Upper lobe of left lung (tissue), 4 donors: ENCODE measurements around the gene GXYLT1.

Source experiments
- EP300 ChIP-seq, 4 donors: sonication (generic); formaldehyde crosslinking; IDR thresholded peaks; one replicate each; pipeline ENCODE4 v1.5.1; 2017; ENCODE audit warnings: antibody characterized with exemption in 4 of 4, control low read depth in 2 of 4
- POLR2A ChIP-seq, 4 donors: fragments of 450-650 bp; IDR thresholded peaks; one replicate each; pipeline ENCODE4 v1.5.1; 2016 to 2017; ENCODE audit warnings: antibody characterized with exemption in 4 of 4, mild to moderate bottlenecking in 2 of 4
- TF ChIP-seq, protein P1 (sequence below), 6 experiments: fragments of 450-650 bp in 4 of 6; fragments of 200-600 bp in 2 of 6; sonication (generic) in 2 of 6; IDR thresholded peaks; one replicate each; pipeline ENCODE4 v1.5.1; 2016 to 2019; ENCODE audit warnings: antibody characterized with exemption in 6 of 6

DNA sequence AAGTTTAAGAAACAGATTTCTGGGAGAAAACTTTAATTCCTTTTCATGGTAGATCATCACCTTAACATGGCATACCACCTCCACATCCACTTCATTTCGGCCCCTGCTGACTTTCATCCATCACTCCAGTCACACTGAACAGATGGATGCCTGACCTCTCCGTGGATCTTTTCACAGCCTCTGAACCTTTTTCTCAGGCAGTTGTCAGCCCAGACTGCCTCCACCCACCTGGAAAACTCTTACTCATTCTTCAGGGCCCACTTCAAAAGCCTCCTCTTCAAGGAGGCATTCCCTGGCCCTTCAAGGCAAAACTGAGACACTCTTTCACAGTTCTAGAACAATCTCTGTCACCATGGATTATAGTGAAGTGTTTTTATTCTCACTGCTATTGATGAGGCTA is 52.9 kb downstream of the GXYLT1 start:
- TF ChIP-seq, protein P1, sequence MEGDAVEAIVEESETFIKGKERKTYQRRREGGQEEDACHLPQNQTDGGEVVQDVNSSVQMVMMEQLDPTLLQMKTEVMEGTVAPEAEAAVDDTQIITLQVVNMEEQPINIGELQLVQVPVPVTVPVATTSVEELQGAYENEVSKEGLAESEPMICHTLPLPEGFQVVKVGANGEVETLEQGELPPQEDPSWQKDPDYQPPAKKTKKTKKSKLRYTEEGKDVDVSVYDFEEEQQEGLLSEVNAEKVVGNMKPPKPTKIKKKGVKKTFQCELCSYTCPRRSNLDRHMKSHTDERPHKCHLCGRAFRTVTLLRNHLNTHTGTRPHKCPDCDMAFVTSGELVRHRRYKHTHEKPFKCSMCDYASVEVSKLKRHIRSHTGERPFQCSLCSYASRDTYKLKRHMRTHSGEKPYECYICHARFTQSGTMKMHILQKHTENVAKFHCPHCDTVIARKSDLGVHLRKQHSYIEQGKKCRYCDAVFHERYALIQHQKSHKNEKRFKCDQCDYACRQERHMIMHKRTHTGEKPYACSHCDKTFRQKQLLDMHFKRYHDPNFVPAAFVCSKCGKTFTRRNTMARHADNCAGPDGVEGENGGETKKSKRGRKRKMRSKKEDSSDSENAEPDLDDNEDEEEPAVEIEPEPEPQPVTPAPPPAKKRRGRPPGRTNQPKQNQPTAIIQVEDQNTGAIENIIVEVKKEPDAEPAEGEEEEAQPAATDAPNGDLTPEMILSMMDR (IDR thresholded peaks at IDR 0.05) = no peak
- TF ChIP-seq POLR2A (IDR thresholded peaks at IDR 0.05) (no peak), EP300 (IDR thresholded peaks at IDR 0.05) (no peak)
